Sciatic nerve (tissue), 2 donors: Measurements from ENCODE around the gene SEMA6A. TPM values are rescaled to one million over a fixed set of nuclear protein-coding genes. Genes with fewer than 3 reads are reported as not detected.

Source experiments
- ATAC-seq: fragments of 200-7000 bp; cut with Tn5 transposase; one replicate; pipeline ENCODE4 v1.9.1; 2020; ENCODE audit warnings: mild to moderate bottlenecking, moderate library complexity
- DNase-seq: peaks from one replicate; pipeline ENCODE4 v3.0.0-alpha.2; 2020; ENCODE audit warnings: low spot score
- intact Hi-C: fragments of 100-400 bp; cut with DNase I; formaldehyde crosslinking; loops from one replicate; pipeline ENCODE4 v1.14.2; 2022
- total RNA-seq: library from RNA; stranded (reverse); fragmentation: NEBNext Ultra II Directional; extraction: Animal tissue kit (Norgen Biotek cat#: 25700); gene quantifications from one replicate; pipeline ENCODE4 v1.2.1, GENCODE V29; 2021
- donor health status: DM: no; HTN: no; CAD: no.
- donor health status: DM: no; HTN: no; CAD: no.

Gene SEMA6A
- total RNA-seq: 35.4 TPM

DNA sequence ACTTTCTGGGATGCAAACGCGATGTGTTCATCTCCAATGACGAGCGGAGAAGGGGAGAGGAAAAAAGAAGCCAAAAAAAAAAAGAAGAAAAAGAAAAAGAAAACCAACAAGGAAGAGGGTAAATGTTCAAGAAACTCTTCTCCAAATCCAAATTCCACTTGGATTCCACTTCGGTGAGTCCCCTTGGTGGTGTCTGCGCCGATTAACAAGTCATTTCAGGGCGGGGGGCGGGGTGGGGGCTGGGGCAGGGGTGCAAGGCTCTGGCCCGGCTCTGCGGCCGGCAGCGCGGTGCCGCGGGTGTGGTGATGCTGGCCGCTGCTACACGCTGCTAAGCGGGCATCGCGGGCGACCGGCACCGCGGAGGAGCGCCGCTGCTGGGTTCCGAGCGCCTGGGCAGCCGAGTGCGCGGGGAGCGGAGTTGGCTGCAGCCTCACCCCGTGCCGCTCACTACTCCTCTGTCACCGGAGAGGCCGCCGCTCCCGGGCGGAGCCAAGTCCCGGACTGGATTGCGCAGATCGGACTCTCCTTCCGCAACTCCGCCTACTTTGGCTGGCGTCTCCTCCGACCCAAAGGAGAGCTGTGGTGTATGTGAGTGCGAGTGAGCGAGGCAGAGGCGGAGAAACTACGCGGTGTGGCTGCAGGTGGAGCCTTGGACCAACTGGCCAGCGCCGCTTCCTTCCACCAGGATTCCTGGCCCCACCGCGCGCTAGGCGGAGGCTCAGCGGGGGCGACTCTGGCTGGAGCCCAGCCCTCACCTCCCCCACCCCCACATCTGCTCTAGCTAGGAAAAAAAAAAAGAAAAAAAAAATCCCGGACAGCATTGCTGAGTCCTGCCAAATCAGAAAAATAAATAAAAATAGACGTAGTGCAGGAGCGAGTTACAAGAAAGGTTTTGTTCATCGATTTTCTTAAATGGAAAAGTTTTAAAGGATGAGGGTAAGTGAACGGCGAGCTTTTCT lies at the start of gene SEMA6A:
Gene SEMA6A (minus strand): TSS at position 457 of the 959 bp plus-strand sequence. CDS start 69,879 bp downstream, outside the sequence.
- DNase-seq (peak; percentile 92), ATAC-seq (peak; percentile 89)
- intact Hi-C loops: no loop called here

GRCh38 chr5:116622375-116623050 lies 47.9 kb upstream of the SEMA6A start:
- no peak for DNase-seq
- intact Hi-C loops: no loop called here
- no peak for ATAC-seq

DNA sequence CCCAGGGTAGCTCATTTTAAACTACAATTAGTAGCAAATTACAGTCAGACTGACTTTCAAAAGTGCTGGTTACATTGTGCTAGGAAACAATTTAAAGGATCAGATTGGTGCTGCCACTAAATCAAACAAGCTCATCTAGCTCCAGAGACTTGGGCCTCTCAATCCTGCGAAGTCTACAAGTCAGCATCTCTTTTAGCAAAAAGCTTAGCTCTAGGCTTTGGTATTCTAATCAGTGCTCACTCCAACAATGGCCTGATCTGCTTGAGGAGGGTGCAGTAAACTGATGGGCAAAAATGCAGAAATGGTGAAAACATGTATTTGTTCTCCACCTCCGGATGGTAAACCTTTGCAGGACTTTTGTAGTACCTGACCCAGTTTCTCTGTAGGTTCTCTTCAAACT lies 47.0 kb upstream of the SEMA6A start:
- intact Hi-C loops: no loop called here
- ATAC-seq (no peak), DNase-seq (no peak)

DNA sequence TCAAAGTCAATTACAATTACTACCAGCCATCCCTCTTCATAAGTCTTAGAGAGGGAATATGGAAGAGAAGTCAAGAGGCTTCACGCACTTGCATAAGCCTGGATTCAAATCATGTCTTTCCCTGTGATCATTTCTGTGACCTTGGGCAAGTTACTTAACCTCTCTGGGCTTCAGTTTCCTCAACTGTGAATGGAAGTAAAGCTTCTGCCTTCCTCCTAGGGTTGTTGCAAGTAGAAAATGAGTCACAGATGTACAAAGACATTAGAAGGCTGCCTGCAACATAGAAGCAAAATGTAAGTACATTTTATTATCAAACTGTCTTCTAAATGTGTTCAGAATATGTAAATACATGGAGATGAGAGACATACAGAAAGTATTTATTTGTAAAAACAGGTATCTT lies 42.3 kb upstream of the SEMA6A start:
- ATAC-seq: no peak
- intact Hi-C loops: no loop called here
- DNase-seq: no peak

- DNase-seq: no peak
Observed at GRCh38 chr5:116614603-116614920, 39.9 kb upstream of the SEMA6A start.

DNA sequence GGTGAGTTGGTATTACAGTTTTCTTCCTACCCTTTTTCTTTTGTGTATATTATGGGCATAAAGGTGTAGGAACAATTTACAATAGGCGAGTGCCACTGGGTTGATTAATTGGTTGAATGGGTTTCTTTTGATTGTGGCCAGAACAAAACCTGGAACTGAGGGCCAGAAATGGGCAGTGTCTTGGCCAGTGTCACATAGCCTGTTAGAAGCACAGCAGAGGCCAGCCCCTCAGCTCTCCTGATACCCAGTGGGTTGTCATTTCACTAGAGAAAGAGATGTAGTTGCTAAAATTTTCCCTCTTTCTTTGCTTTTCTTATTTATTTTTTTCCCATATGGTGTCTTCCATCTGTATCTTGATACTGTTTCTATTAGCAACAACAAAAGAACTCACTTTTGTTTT lies 38.8 kb upstream of the SEMA6A start:
- DNase-seq: no peak
- intact Hi-C loops: no loop called here
- no peak for ATAC-seq

More at GRCh38 chr5:116614603-116614920, 39.9 kb upstream of the SEMA6A start:
- ATAC-seq: no peak
- intact Hi-C loops: no loop called here

DNA sequence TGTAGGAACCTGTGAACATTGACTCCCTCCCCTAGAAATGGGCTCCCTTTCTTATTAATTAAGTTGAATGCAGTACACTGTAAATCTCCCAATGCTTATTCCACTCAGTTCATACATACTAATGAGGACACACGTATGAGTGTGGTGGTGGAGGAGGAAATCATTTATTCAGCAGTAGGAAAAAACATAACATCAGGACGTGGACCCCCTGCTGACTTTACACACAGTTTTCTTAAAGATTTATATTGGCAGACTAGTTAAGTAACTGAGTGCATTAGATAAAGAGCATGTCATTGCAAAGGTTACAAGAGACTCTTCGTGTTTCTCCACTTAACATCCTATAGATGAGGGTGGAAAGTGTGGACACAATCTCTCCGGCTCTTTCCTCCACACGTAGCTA lies 37.8 kb upstream of the SEMA6A start:
- ATAC-seq (no peak), DNase-seq (no peak)
- intact Hi-C loops: no loop called here

GRCh38 chr5:116605310-116606070 lies 30.9 kb upstream of the SEMA6A start:
- intact Hi-C loops: no loop called here
- no peak for DNase-seq
- ATAC-seq: peak; percentile 79

- DNase-seq (no peak), ATAC-seq (no peak)
- intact Hi-C loops: no loop called here
Observed at GRCh38 chr5:116604805-116605204, 30.2 kb upstream of the SEMA6A start.

DNA sequence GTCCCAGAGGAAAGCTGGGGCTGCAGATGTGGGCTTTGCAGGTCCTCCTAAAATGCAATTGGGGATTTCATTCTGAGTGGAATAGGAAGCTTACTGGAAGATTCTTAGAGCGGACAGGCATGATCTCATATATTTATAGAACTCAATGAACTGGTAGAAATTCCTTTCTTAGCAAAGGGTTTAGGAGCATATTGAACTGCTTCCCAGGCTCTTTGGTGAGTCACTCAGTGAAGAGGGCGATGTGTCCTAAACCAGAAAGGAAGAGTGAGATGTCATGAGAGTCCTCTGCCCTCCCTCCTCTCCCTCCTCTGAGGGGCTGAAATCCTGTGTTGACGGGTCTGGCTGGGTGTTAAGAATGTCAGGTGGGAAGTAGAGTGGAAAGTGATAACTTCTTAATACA lies 26.3 kb upstream of the SEMA6A start:
- DNase-seq (no peak), ATAC-seq (peak; percentile 54)
- intact Hi-C loops: no loop called here

DNA sequence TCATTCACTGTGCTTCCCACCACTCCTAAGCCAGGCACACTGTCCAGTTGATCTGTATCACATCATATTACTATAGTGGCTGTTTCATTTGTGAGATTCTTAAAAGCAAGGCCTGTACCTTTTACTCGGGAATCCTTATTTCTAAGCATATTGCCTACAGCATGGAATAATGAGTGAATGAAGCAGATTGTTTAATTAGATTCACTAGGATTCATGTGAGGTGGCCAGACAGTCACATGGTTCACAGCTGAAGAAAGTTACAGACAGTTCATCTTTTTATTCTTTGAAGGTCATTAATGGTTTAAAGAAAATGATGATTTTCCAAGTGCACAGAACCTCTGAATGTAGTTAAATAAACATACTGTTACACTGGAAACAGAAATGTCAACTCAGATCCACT lies 24.3 kb upstream of the SEMA6A start:
- ATAC-seq (no peak), DNase-seq (no peak)
- intact Hi-C loops: no loop called here

DNA sequence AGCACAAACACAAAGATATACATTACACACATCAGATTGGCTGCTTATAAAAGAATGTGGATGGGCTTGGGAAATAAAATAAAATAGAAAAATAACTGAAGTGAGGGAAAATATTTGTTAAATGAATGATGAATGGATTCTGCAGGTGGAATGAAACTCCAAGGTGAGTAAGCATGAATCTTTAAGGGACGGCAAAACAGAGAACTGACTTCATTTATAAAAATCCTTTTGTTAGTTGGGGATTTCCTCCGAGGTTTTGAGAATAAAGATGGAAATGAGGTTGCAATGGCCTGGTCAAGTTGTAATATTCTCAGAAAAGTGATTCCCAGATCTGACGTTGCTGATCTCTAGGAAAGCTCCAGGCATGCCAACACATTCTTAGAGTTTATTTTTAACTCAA lies 20.9 kb upstream of the SEMA6A start:
- ATAC-seq: no peak
- DNase-seq: no peak
- intact Hi-C loops: no loop called here

DNA sequence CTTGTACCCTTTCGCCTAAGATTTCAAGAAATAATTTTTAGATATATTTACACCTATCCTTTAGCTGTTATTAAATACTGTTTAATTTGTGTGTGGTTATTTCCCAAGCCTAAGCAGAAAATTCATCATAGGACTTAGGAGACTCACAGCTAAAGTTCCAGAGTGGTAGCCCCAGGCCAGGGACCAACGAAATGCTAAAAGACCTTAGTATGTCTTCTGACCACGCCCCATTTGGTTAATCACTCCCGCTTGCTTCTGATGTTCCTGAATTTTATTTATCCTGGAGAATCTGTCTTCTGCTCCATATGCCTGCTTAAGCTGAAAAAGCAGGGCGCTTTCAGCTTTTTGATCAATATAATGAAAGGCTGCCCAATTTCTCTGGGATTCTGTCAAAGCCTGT lies 18.7 kb upstream of the SEMA6A start:
- ATAC-seq (no peak), DNase-seq (no peak)
- intact Hi-C loops: no loop called here

DNA sequence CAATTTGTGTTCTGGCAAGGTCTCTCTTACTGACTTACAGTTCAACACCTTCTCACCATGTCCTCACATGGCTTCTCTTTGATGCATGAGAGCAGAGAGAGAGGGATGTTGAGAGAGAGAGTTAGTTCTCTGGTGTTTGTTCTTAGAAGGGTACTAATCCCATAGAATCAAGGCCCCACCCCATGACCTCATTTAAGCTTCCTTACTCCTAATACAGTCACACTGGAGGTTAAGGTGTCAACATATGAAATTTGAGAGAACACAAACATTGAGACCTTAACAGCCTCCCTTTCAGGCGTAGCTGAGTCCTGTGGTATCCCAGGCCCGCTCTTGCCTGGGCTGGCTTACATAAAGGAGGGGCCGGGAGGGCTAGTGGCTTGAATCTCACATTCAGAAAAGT lies 10.6 kb upstream of the SEMA6A start:
- no peak for DNase-seq
- intact Hi-C loops: no loop called here
- no peak for ATAC-seq

DNA sequence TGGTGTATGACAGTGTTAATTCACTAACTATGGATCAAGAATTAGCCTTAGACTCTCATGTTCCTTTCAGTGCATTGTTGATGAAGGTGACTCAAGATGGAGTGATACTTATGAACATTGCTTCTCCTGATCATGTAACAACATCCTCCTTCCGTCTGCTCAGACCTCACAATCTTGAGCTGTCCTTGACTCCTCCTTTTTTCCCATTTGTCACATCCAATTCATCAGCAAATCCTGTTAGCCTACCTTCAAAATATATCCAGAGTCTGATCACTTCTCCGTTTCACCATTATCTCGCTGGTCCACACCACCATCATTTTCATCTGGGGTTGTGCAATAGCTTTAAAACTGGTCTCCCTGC lies 9.2 kb upstream of the SEMA6A start:
- ATAC-seq: no peak
- intact Hi-C loops: no loop called here
- DNase-seq: no peak

- DNase-seq: no peak
- intact Hi-C loops: no loop called here
- no peak for ATAC-seq
Observed at GRCh38 chr5:116583085-116583861, 8.7 kb upstream of the SEMA6A start.

DNA sequence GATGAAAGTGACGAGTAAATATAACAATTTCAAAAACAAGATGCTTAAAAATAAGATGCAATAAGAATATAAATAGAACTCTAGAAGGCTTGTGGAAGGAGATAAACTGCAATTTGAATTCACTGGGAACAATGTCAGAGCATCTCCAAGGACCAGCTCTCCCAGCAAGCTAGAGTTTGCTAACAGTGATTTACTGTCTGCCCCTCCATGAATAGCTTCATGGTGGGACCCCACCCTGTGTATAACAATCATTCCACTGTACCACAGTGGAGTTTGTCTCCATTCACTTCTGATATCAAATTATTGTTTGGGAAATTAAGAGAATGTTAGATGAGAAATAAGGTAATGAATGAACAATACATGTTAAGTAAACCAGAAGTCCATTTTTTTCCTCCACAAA lies 7.3 kb upstream of the SEMA6A start:
- no peak for DNase-seq
- ATAC-seq: no peak
- intact Hi-C loops: no loop called here

GRCh38 chr5:116579144-116579543 lies 4.5 kb upstream of the SEMA6A start:
- DNase-seq (no peak), ATAC-seq (no peak)
- intact Hi-C loops: no loop called here

DNA sequence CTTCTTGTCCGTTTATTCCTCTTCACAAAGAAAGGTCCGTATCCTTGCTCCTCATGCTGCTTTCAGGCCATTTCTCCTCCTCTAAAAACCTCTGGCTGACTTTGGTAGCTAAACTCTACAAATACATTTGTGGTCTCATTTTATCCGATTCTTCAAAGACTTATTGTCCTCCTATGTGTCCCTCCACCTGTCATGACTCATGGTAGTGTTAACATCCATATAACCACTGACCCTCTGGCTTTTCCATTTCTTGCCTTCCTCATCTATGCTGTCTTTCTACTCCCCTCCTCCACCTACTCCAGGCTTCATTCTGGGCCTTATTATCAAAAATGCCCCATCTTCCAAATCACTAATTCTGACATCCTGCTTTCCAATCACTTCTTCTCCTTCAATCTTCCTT lies 4.1 kb upstream of the SEMA6A start:
- DNase-seq (no peak), ATAC-seq (no peak)
- intact Hi-C loops: no loop called here
